ENCODE results near the gene LKAAEAR1. TPM values are rescaled to one million over a fixed set of nuclear protein-coding genes. Genes with fewer than 3 reads are reported as not detected.
A peak's percentile ranks its signal among the peaks of the same experiment; 100 is the strongest.

Gene LKAAEAR1
- total and polyA plus RNA-seq, 2 of the 13 experiments (the other 11 are each of a cell fraction or from before 2014, with no cell fraction given), result not detected

GRCh38 chr20:64036346-64037198 is 47.6 kb downstream of the LKAAEAR1 start (continued):
- peak; percentile 88 for TF ChIP-seq NCOA1 (CRISPR knock-in tag; IDR thresholded peaks at IDR 0.05)
- peak; percentile 52 for TF ChIP-seq HDAC2 (CRISPR knock-in tag; IDR thresholded peaks at IDR 0.05)
- TF ChIP-seq YY1 (IDR thresholded peaks at IDR 0.05; ENCODE audit: insufficient read depth, insufficient replicate concordance, low read depth, low read length), result peak; percentile 40
- TF ChIP-seq ZNF276 (CRISPR knock-in tag; IDR thresholded peaks at IDR 0.05; ENCODE audit: low read depth), result no peak
- TF ChIP-seq KLF9 (CRISPR knock-in tag; IDR thresholded peaks at IDR 0.05; ENCODE audit: low read depth), result no peak
- peak; percentile 42; the same call in 1 of the 2 replicates for TF ChIP-seq ZNF749 (CRISPR knock-in tag; IDR thresholded peaks at IDR 0.05; ENCODE audit: borderline replicate concordance)
- TF ChIP-seq ZNF343 (CRISPR knock-in tag; IDR thresholded peaks at IDR 0.05), result no peak
- TF ChIP-seq KDM3A (CRISPR knock-in tag; IDR thresholded peaks at IDR 0.05; ENCODE audit: low read depth), result 0 out of 2 replicates have a peak, but pooled peaks have one; percentile 10
- peak; percentile 91 for TF ChIP-seq ZNF605 (CRISPR knock-in tag; IDR thresholded peaks at IDR 0.05)
- no peak for TF ChIP-seq REPIN1 (CRISPR knock-in tag; IDR thresholded peaks at IDR 0.05; ENCODE audit: borderline replicate concordance, low read depth)
- TF ChIP-seq SCMH1 (CRISPR knock-in tag; IDR thresholded peaks at IDR 0.05; ENCODE audit: borderline replicate concordance), result no peak
- TF ChIP-seq ZNF501 (CRISPR knock-in tag; IDR thresholded peaks at IDR 0.05), result no peak
- TF ChIP-seq DMAP1 (CRISPR knock-in tag; IDR thresholded peaks at IDR 0.05), result peak; percentile 77
- TF ChIP-seq HIC2 (CRISPR knock-in tag; IDR thresholded peaks at IDR 0.05; ENCODE audit: low read depth), result peak; percentile 74; the same call in 1 of the 2 replicates
- TF ChIP-seq ZIK1 (CRISPR knock-in tag; IDR thresholded peaks at IDR 0.05; ENCODE audit: borderline replicate concordance, low read depth), result no peak
- TF ChIP-seq MLXIP (CRISPR knock-in tag; IDR thresholded peaks at IDR 0.05; ENCODE audit: borderline replicate concordance), result no peak
- TF ChIP-seq ARNT2 (CRISPR knock-in tag; IDR thresholded peaks at IDR 0.05; ENCODE audit: low read depth), result peak; percentile 44; the same call in 1 of the 2 replicates
- no peak for TF ChIP-seq ZSCAN25 (CRISPR knock-in tag; IDR thresholded peaks at IDR 0.05)
- peak; percentile 66; the same call in 1 of the 2 replicates for TF ChIP-seq GFI1 (CRISPR knock-in tag; IDR thresholded peaks at IDR 0.05; ENCODE audit: borderline replicate concordance)

Measured in HepG2 (cell line).